ENCODE results near the gene SUCLG2. TPM values are rescaled to one million over a fixed set of nuclear protein-coding genes. Genes with fewer than 3 reads are reported as not detected.

Gene SUCLG2
- total RNA-seq, 5 donors from 2014 or later (not counting 1 experiment from before 2014, with no cell fraction given), result 45.6 to 65.9 (median 49.5) TPM

GRCh38 chr3:67648229-67648628 is 6.2 kb downstream of the SUCLG2 start:
- no CpG with 5 or more reads among the region's 4 CpGs for WGBS (ENCODE audit: insufficient coverage)
- Histone ChIP-seq H3K27ac (ENCODE audit: low read length) (no peak overlapping the region), H3K36me3 (ENCODE audit: control insufficient read depth in 2 of 2, extremely low read depth in 1 of 2, insufficient read depth in 1 of 2, low read length in 1 of 2) (no peaks in the 10 kb centered on the region), H3K4me3 (ENCODE audit: control insufficient read depth in 1 of 2, extremely low read depth in 1 of 2, low read length in 1 of 2) (no peak overlapping the region), H3K9me3 (no peaks in the 10 kb centered on the region), H3K27me3 (replicated peaks in 1 of 2; ENCODE audit: control insufficient read depth in 2 of 2, extremely low read depth in 1 of 2, insufficient read depth in 2 of 2, low read length in 1 of 2) (no peaks in the 10 kb centered on the region), H3K4me1 (ENCODE audit: control insufficient read depth in 1 of 2, extremely low read depth in 1 of 2, insufficient read depth in 2 of 2, low read length in 2 of 2) (peaks cover 16 to 19% of the 10 kb centered on the region in 2 experiments)
- Mint-ChIP-seq H3K27me3 (no peaks in the 10 kb centered on the region), H3K9me3 (no peaks in the 10 kb centered on the region), H3K27ac (no peak overlapping the region), H3K4me1 (peaks cover 85 to 89% (median 87%) of the 10 kb centered on the region in 3 donors), H3K4me3 (no peak overlapping the region), H3K36me3 (peaks cover 52% of the 10 kb centered on the region)
- ATAC-seq (replicated peaks in 1 of 4) (no peak), DNase-seq (no peak)
- CTCF ChIA-PET, result interaction anchor here in 1 of 2 donors (0.6 kb wide), 1 partner anchor 1416 kb away, joined by 4 read pairs; no protein-coding TSS in a partner anchor
- POLR2A ChIA-PET, result interaction anchor here in 1 of 2 donors (1.0 kb wide), 1 partner anchor 21 kb away, joined by 3 read pairs; no protein-coding TSS in a partner anchor

- no peaks in the 10 kb centered on the region for H3K9me3 Mint-ChIP-seq
- Histone ChIP-seq H3K4me3 (ENCODE audit: control insufficient read depth in 1 of 2, extremely low read depth in 1 of 2, low read length in 1 of 2) (no peak overlapping the region), H3K36me3 (ENCODE audit: control insufficient read depth in 2 of 2, extremely low read depth in 1 of 2, insufficient read depth in 1 of 2, low read length in 1 of 2) (no peaks in the 10 kb centered on the region), H3K9me3 (no peaks in the 10 kb centered on the region), H3K27me3 (replicated peaks in 1 of 2; ENCODE audit: control insufficient read depth in 2 of 2, extremely low read depth in 1 of 2, insufficient read depth in 2 of 2, low read length in 1 of 2) (no peaks in the 10 kb centered on the region), H3K27ac (ENCODE audit: low read length) (no peak overlapping the region), H3K4me1 (ENCODE audit: control insufficient read depth in 1 of 2, extremely low read depth in 1 of 2, insufficient read depth in 2 of 2, low read length in 2 of 2) (peaks cover 11 to 16% of the 10 kb centered on the region in 2 experiments)
- H3K4me1 Mint-ChIP-seq, result peaks cover 83 to 87% (median 85%) of the 10 kb centered on the region in 3 donors
- DNase-seq (no peak), ATAC-seq (replicated peaks in 1 of 4) (no peak)
- no peaks in the 10 kb centered on the region for H3K27me3 Mint-ChIP-seq
- no peak overlapping the region for H3K4me3 Mint-ChIP-seq
- peaks cover 51% of the 10 kb centered on the region for H3K36me3 Mint-ChIP-seq
- 100% methylated on average over 2 of the region's 5 CpGs for WGBS (ENCODE audit: insufficient coverage)
- CTCF ChIA-PET, result interaction anchor here in 1 of 2 donors (0.6 kb wide), 1 partner anchor 1416 kb away, joined by 4 read pairs; no protein-coding TSS in a partner anchor
- peak overlapping the region in 1 of 2 donors; percentile 25 for H3K27ac Mint-ChIP-seq
- POLR2A ChIA-PET, result no interaction called here
Measured at GRCh38 chr3:67647390-67647878, 7.0 kb downstream of the SUCLG2 start.

GRCh38 chr3:67646586-67647234 is 7.7 kb downstream of the SUCLG2 start:
- DNase-seq (no peak), ATAC-seq (replicated peaks in 1 of 4) (no peak)
- H3K36me3 ChIP-seq (ENCODE audit: control insufficient read depth in 2 of 2, extremely low read depth in 1 of 2, insufficient read depth in 1 of 2, low read length in 1 of 2), result no peaks in the 10 kb centered on the region
- Mint-ChIP-seq H3K36me3 (peaks cover 44% of the 10 kb centered on the region), H3K27me3 (no peaks in the 10 kb centered on the region), H3K4me1 (peaks cover 81 to 87% (median 85%) of the 10 kb centered on the region in 3 donors), H3K27ac (no peak overlapping the region), H3K9me3 (no peaks in the 10 kb centered on the region), H3K4me3 (no peak overlapping the region)
- no peak overlapping the region for H3K27ac ChIP-seq (ENCODE audit: low read length)
- H3K4me1 ChIP-seq (ENCODE audit: control insufficient read depth in 1 of 2, extremely low read depth in 1 of 2, insufficient read depth in 2 of 2, low read length in 2 of 2), result peaks cover 9 to 16% of the 10 kb centered on the region in 2 experiments
- ChIA-PET POLR2A (interaction anchor here in 1 of 2 donors (1.0 kb wide), 1 partner anchor 12 kb away, joined by 3 read pairs; no protein-coding TSS in a partner anchor), CTCF (no interaction called here)
- 96% methylated on average over 5 of the region's 8 CpGs for WGBS (ENCODE audit: insufficient coverage)
- H3K9me3 ChIP-seq, result no peaks in the 10 kb centered on the region
- no peaks in the 10 kb centered on the region for H3K27me3 ChIP-seq (replicated peaks in 1 of 2; ENCODE audit: control insufficient read depth in 2 of 2, extremely low read depth in 1 of 2, insufficient read depth in 2 of 2, low read length in 1 of 2)
- no peak overlapping the region for H3K4me3 ChIP-seq (ENCODE audit: control insufficient read depth in 1 of 2, extremely low read depth in 1 of 2, low read length in 1 of 2)

GRCh38 chr3:67644827-67645226 is 9.6 kb downstream of the SUCLG2 start:
- no peak for ATAC-seq (replicated peaks in 1 of 4)
- POLR2A ChIA-PET, result no interaction called here
- no peaks in the 10 kb centered on the region for H3K27me3 Mint-ChIP-seq

GRCh38 chr3:67642734-67643133 is 11.7 kb downstream of the SUCLG2 start:
- no peak for ATAC-seq (replicated peaks in 1 of 4)
- H3K4me1 ChIP-seq (ENCODE audit: control insufficient read depth in 1 of 2, extremely low read depth in 1 of 2, insufficient read depth in 2 of 2, low read length in 2 of 2), result peaks cover 7 to 14% of the 10 kb centered on the region in 2 experiments
- H3K27me3 ChIP-seq (replicated peaks in 1 of 2; ENCODE audit: control insufficient read depth in 2 of 2, extremely low read depth in 1 of 2, insufficient read depth in 2 of 2, low read length in 1 of 2), result no peaks in the 10 kb centered on the region
- CTCF ChIA-PET, result no interaction called here
- POLR2A ChIA-PET, result no interaction called here
- no peaks in the 10 kb centered on the region for H3K9me3 ChIP-seq
- peaks cover 83 to 88% (median 88%) of the 10 kb centered on the region in 3 donors for H3K4me1 Mint-ChIP-seq
- peaks cover 43% of the 10 kb centered on the region for H3K36me3 Mint-ChIP-seq
- H3K27ac Mint-ChIP-seq, result no peak overlapping the region
- no peaks in the 10 kb centered on the region for H3K9me3 Mint-ChIP-seq
- no peak for DNase-seq
- WGBS (ENCODE audit: insufficient coverage), result no CpG with 5 or more reads among the region's 1 CpG
- H3K4me3 ChIP-seq (ENCODE audit: control insufficient read depth in 1 of 2, extremely low read depth in 1 of 2, low read length in 1 of 2), result no peak overlapping the region
- H3K27ac ChIP-seq (ENCODE audit: low read length), result no peak overlapping the region
- H3K36me3 ChIP-seq (ENCODE audit: control insufficient read depth in 2 of 2, extremely low read depth in 1 of 2, insufficient read depth in 1 of 2, low read length in 1 of 2), result no peaks in the 10 kb centered on the region
- no peak overlapping the region for H3K4me3 Mint-ChIP-seq
- no peaks in the 10 kb centered on the region for H3K27me3 Mint-ChIP-seq

More at GRCh38 chr3:67644827-67645226, 9.6 kb downstream of the SUCLG2 start:
- H3K27ac Mint-ChIP-seq, result no peak overlapping the region
- no peak for DNase-seq
- H3K4me3 Mint-ChIP-seq, result no peak overlapping the region
- peaks cover 81 to 88% (median 85%) of the 10 kb centered on the region in 3 donors for H3K4me1 Mint-ChIP-seq
- no peak overlapping the region for H3K27ac ChIP-seq (ENCODE audit: low read length)
- CTCF ChIA-PET, result no interaction called here
- 100% methylated on average over 1 of the region's 1 CpG for WGBS (ENCODE audit: insufficient coverage)
- H3K4me3 ChIP-seq (ENCODE audit: control insufficient read depth in 1 of 2, extremely low read depth in 1 of 2, low read length in 1 of 2), result no peak overlapping the region
- H3K4me1 ChIP-seq (ENCODE audit: control insufficient read depth in 1 of 2, extremely low read depth in 1 of 2, insufficient read depth in 2 of 2, low read length in 2 of 2), result peaks cover 3 to 8% of the 10 kb centered on the region in 2 experiments
- H3K9me3 Mint-ChIP-seq, result no peaks in the 10 kb centered on the region
- H3K9me3 ChIP-seq, result no peaks in the 10 kb centered on the region
- no peaks in the 10 kb centered on the region for H3K36me3 ChIP-seq (ENCODE audit: control insufficient read depth in 2 of 2, extremely low read depth in 1 of 2, insufficient read depth in 1 of 2, low read length in 1 of 2)
- H3K27me3 ChIP-seq (replicated peaks in 1 of 2; ENCODE audit: control insufficient read depth in 2 of 2, extremely low read depth in 1 of 2, insufficient read depth in 2 of 2, low read length in 1 of 2), result no peaks in the 10 kb centered on the region
- peaks cover 43% of the 10 kb centered on the region for H3K36me3 Mint-ChIP-seq

GRCh38 chr3:67642190-67642589 is 12.2 kb downstream of the SUCLG2 start:
- Histone ChIP-seq H3K27ac (ENCODE audit: low read length) (no peak overlapping the region), H3K4me3 (ENCODE audit: control insufficient read depth in 1 of 2, extremely low read depth in 1 of 2, low read length in 1 of 2) (no peak overlapping the region), H3K9me3 (no peaks in the 10 kb centered on the region), H3K36me3 (ENCODE audit: control insufficient read depth in 2 of 2, extremely low read depth in 1 of 2, insufficient read depth in 1 of 2, low read length in 1 of 2) (no peaks in the 10 kb centered on the region), H3K4me1 (ENCODE audit: control insufficient read depth in 1 of 2, extremely low read depth in 1 of 2, insufficient read depth in 2 of 2, low read length in 2 of 2) (peaks cover 7 to 10% of the 10 kb centered on the region in 2 experiments), H3K27me3 (replicated peaks in 1 of 2; ENCODE audit: control insufficient read depth in 2 of 2, extremely low read depth in 1 of 2, insufficient read depth in 2 of 2, low read length in 1 of 2) (no peaks in the 10 kb centered on the region)
- Mint-ChIP-seq H3K27me3 (no peaks in the 10 kb centered on the region), H3K27ac (peak overlapping the region in 1 of 2 donors; percentile 29), H3K36me3 (peaks cover 42% of the 10 kb centered on the region), H3K4me1 (peaks cover 83 to 88% (median 88%) of the 10 kb centered on the region in 3 donors), H3K4me3 (no peak overlapping the region), H3K9me3 (no peaks in the 10 kb centered on the region)
- ATAC-seq (replicated peaks in 1 of 4) (no peak), DNase-seq (no peak)
- 94% methylated on average over 3 of the region's 4 CpGs for WGBS (ENCODE audit: insufficient coverage)
- ChIA-PET CTCF (no interaction called here), POLR2A (interaction anchor here in 1 of 2 donors (0.7 kb wide), 1 partner anchor 166 kb away, joined by 4 read pairs; no protein-coding TSS in a partner anchor)
